GM12873 (cell line): ENCODE data around the gene CCDC85C.

Experiments used
- CTCF ChIP-seq: IDR thresholded peaks from 2 replicates; pipeline ENCODE4 v1.5.1; 2012; ENCODE audit warnings: low read depth, mild to moderate bottlenecking, moderate library complexity, low read length, control low read depth; ENCODE audit not compliant: insufficient read depth; ENCODE audit errors: missing control alignments

Gene CCDC85C

GRCh38 chr14:99603471-99604277, at the start of gene CCDC85C:
Gene CCDC85C, minus strand, starts transcription at chr14:99604207. Its CDS starts 248 bp downstream, at chr14:99603959.
- no peak for TF ChIP-seq CTCF

- TF ChIP-seq CTCF: no peak
Observed at GRCh38 chr14:99651953-99652746, 48.1 kb upstream of the CCDC85C start.

GRCh38 chr14:99650189-99650588, 46.2 kb upstream of the CCDC85C start:
- no peak for TF ChIP-seq CTCF

- TF ChIP-seq CTCF: no peak
Observed at GRCh38 chr14:99649643-99650042, 45.6 kb upstream of the CCDC85C start.

- TF ChIP-seq CTCF: no peak
Observed at GRCh38 chr14:99649219-99649618, 45.2 kb upstream of the CCDC85C start.

GRCh38 chr14:99648027-99648784, 44.2 kb upstream of the CCDC85C start:
- TF ChIP-seq CTCF: no peak

GRCh38 chr14:99647411-99647810, 43.4 kb upstream of the CCDC85C start:
- TF ChIP-seq CTCF: no peak
